Activated CD8-positive, alpha-beta T cell treated with anti-CD3 and anti-CD28 coated beads, Interleukin-2, amount 10 ng/mL, durations not matched to agents 7 days and 5 days (primary cell): ENCODE data around the gene PHACTR3. TPM values are rescaled to one million over a fixed set of nuclear protein-coding genes. Genes with fewer than 3 reads are reported as not detected.
"Not testable (repeated sequence)": the region's sequence is repeated elsewhere in the genome, so short reads cannot be mapped to it uniquely, and the experiment has no call there.

Source experiments
- ATAC-seq: fragments of 150-1000 bp; cut with Tn5 transposase; one replicate; pipeline ENCODE4 v1.10.0; 2021; ENCODE audit warnings: moderate library complexity
- CTCF ChIA-PET: fragments of 350-600 bp; sonication (Branson Sonifier 250); formaldehyde crosslinking; loops from one replicate; lab custom pipeline; 2021; ENCODE audit warnings: antibody characterized with exemption; lab: Charles Lee
- POLR2A ChIA-PET: fragments of 350-600 bp; sonication (Branson Sonifier 250); formaldehyde crosslinking; loops from one replicate; lab custom pipeline; 2021; ENCODE audit warnings: antibody characterized with exemption; lab: Charles Lee
- DNase-seq: peaks from one replicate; pipeline ENCODE4 v3.0.0-alpha.2; 2020
- H3K27ac Mint-ChIP-seq: one replicate; pipeline ENCODE4 v1.8.0; 2021; ENCODE audit warnings: mild to moderate bottlenecking, mixed read lengths
- H3K27me3 Mint-ChIP-seq: one replicate; pipeline ENCODE4 v1.8.0; 2021; ENCODE audit warnings: low read depth, mixed read lengths
- H3K36me3 Mint-ChIP-seq: one replicate; pipeline ENCODE4 v1.8.0; 2021; ENCODE audit warnings: low read depth, mixed read lengths
- H3K4me1 Mint-ChIP-seq: one replicate; pipeline ENCODE4 v1.8.0; 2021; ENCODE audit warnings: low read depth, mixed read lengths
- H3K4me3 Mint-ChIP-seq: one replicate; pipeline ENCODE4 v1.8.0; 2021; ENCODE audit warnings: mild to moderate bottlenecking, mixed read lengths
- H3K9me3 Mint-ChIP-seq: one replicate; pipeline ENCODE4 v1.8.0; 2022; ENCODE audit warnings: mixed read lengths; ENCODE audit not compliant: insufficient read depth
- total RNA-seq, 2 experiments: library from RNA; stranded (reverse); gene quantifications; one replicate each; pipeline ENCODE4 v1.2.3, GENCODE V29; 2021

PHACTR3 gene
- total RNA-seq, 2 experiments from 2014 or later = not detected

- ChIA-PET POLR2A (no interaction called here), CTCF (interaction anchor here (0.7 to 1.2 kb wide), 2 partner anchors 18 to 45 kb away, joined by 3 to 4 read pairs; no protein-coding TSS in a partner anchor)
- Mint-ChIP-seq H3K4me1 (no peaks in the 10 kb centered on the region), H3K27ac (no peak overlapping the region), H3K36me3 (no peaks in the 10 kb centered on the region), H3K27me3 (peaks cover 9% of the 10 kb centered on the region), H3K9me3 (no peaks in the 10 kb centered on the region), H3K4me3 (no peak overlapping the region)
- DNase-seq (no peak), ATAC-seq (no peak)
Observed at GRCh38 chr20:59616306-59616705, 12.0 kb downstream of the PHACTR3 start.

- POLR2A ChIA-PET = no interaction called here
- H3K4me1 Mint-ChIP-seq = no peaks in the 10 kb centered on the region
- H3K36me3 Mint-ChIP-seq = no peaks in the 10 kb centered on the region
- no peak overlapping the region for H3K27ac Mint-ChIP-seq
- DNase-seq (no peak), ATAC-seq (no peak)
- CTCF ChIA-PET = interaction anchor here (0.7 kb wide), 1 partner anchor 45 kb away, joined by 4 read pairs; no protein-coding TSS in a partner anchor
- peaks cover 9% of the 10 kb centered on the region for H3K27me3 Mint-ChIP-seq
- no peaks in the 10 kb centered on the region for H3K9me3 Mint-ChIP-seq
- no peak overlapping the region for H3K4me3 Mint-ChIP-seq
Observed at GRCh38 chr20:59617221-59617620, 12.9 kb downstream of the PHACTR3 start.

GRCh38 chr20:59618131-59618530 is 13.8 kb downstream of the PHACTR3 start:
- no peaks in the 10 kb centered on the region for H3K9me3 Mint-ChIP-seq
- no peaks in the 10 kb centered on the region for H3K36me3 Mint-ChIP-seq
- ChIA-PET CTCF (no interaction called here), POLR2A (no interaction called here)
- H3K4me1 Mint-ChIP-seq = no peaks in the 10 kb centered on the region
- no peak overlapping the region for H3K4me3 Mint-ChIP-seq
- H3K27ac Mint-ChIP-seq = no peak overlapping the region
- H3K27me3 Mint-ChIP-seq = peaks cover 9% of the 10 kb centered on the region
- DNase-seq = no peak
- no peak for ATAC-seq

- H3K4me1 Mint-ChIP-seq, DNase-seq, ATAC-seq, H3K9me3 Mint-ChIP-seq, H3K36me3 Mint-ChIP-seq, H3K27ac Mint-ChIP-seq, POLR2A ChIA-PET, H3K4me3 Mint-ChIP-seq, H3K27me3 Mint-ChIP-seq, CTCF ChIA-PET: not testable (repeated sequence)
Observed at GRCh38 chr20:59618585-59618984, 14.2 kb downstream of the PHACTR3 start.

- H3K4me3 Mint-ChIP-seq = no peak overlapping the region
- H3K4me1 Mint-ChIP-seq = no peaks in the 10 kb centered on the region
- POLR2A ChIA-PET = no interaction called here
- DNase-seq = no peak
- ATAC-seq = no peak
- peaks cover 7% of the 10 kb centered on the region for H3K27me3 Mint-ChIP-seq
- H3K36me3 Mint-ChIP-seq = no peaks in the 10 kb centered on the region
- H3K9me3 Mint-ChIP-seq = no peaks in the 10 kb centered on the region
- CTCF ChIA-PET = interaction anchor here (1.3 kb wide), 1 partner anchor 49 kb away, joined by 3 read pairs; no protein-coding TSS in a partner anchor
- no peak overlapping the region for H3K27ac Mint-ChIP-seq
Observed at GRCh38 chr20:59620860-59621505, 16.6 kb downstream of the PHACTR3 start.

- no peak overlapping the region for H3K4me3 Mint-ChIP-seq
- ATAC-seq (no peak), DNase-seq (no peak)
- ChIA-PET POLR2A (no interaction called here), CTCF (no interaction called here)
- no peaks in the 10 kb centered on the region for H3K4me1 Mint-ChIP-seq
- peaks cover 2% of the 10 kb centered on the region for H3K27me3 Mint-ChIP-seq
- no peak overlapping the region for H3K27ac Mint-ChIP-seq
- H3K36me3 Mint-ChIP-seq = no peaks in the 10 kb centered on the region
- no peaks in the 10 kb centered on the region for H3K9me3 Mint-ChIP-seq
Observed at GRCh38 chr20:59622496-59622895, 18.2 kb downstream of the PHACTR3 start.

- ChIA-PET POLR2A (no interaction called here), CTCF (no interaction called here)
- Mint-ChIP-seq H3K27me3 (peaks cover 2% of the 10 kb centered on the region), H3K4me1 (no peaks in the 10 kb centered on the region), H3K4me3 (no peak overlapping the region), H3K27ac (no peak overlapping the region), H3K36me3 (no peaks in the 10 kb centered on the region), H3K9me3 (no peaks in the 10 kb centered on the region)
- DNase-seq (no peak), ATAC-seq (no peak)
Observed at GRCh38 chr20:59623133-59623532, 18.8 kb downstream of the PHACTR3 start.

- no peaks in the 10 kb centered on the region for H3K4me1 Mint-ChIP-seq
- CTCF ChIA-PET = no interaction called here
- no peak overlapping the region for H3K27ac Mint-ChIP-seq
- ATAC-seq (no peak), DNase-seq (no peak)
- POLR2A ChIA-PET = no interaction called here
- H3K27me3 Mint-ChIP-seq = peaks cover 2% of the 10 kb centered on the region
- H3K4me3 Mint-ChIP-seq = no peak overlapping the region
- no peaks in the 10 kb centered on the region for H3K36me3 Mint-ChIP-seq
- no peaks in the 10 kb centered on the region for H3K9me3 Mint-ChIP-seq
Observed at GRCh38 chr20:59623583-59623982, 19.2 kb downstream of the PHACTR3 start.

GRCh38 chr20:59624401-59624800 is 20.1 kb downstream of the PHACTR3 start:
- POLR2A ChIA-PET = no interaction called here
- no peak overlapping the region for H3K27ac Mint-ChIP-seq

GRCh38 chr20:59625214-59625922 is 21.0 kb downstream of the PHACTR3 start:
- no peaks in the 10 kb centered on the region for H3K9me3 Mint-ChIP-seq
- no peaks in the 10 kb centered on the region for H3K36me3 Mint-ChIP-seq
- DNase-seq (no peak), ATAC-seq (no peak)
- H3K4me1 Mint-ChIP-seq = no peaks in the 10 kb centered on the region
- H3K4me3 Mint-ChIP-seq = no peak overlapping the region
- CTCF ChIA-PET = no interaction called here
- peak overlapping the region; percentile 16 for H3K27ac Mint-ChIP-seq
- POLR2A ChIA-PET = no interaction called here
- peaks cover 2% of the 10 kb centered on the region for H3K27me3 Mint-ChIP-seq

More at GRCh38 chr20:59624401-59624800, 20.1 kb downstream of the PHACTR3 start:
- H3K4me1 Mint-ChIP-seq = no peaks in the 10 kb centered on the region
- DNase-seq (no peak), ATAC-seq (no peak)
- H3K4me3 Mint-ChIP-seq = no peak overlapping the region
- no peaks in the 10 kb centered on the region for H3K36me3 Mint-ChIP-seq
- H3K27me3 Mint-ChIP-seq = peaks cover 2% of the 10 kb centered on the region
- H3K9me3 Mint-ChIP-seq = no peaks in the 10 kb centered on the region
- CTCF ChIA-PET = no interaction called here

GRCh38 chr20:59627298-59627697 is 23.0 kb downstream of the PHACTR3 start:
- Mint-ChIP-seq H3K4me1 (no peaks in the 10 kb centered on the region), H3K27ac (no peak overlapping the region), H3K9me3 (no peaks in the 10 kb centered on the region), H3K36me3 (no peaks in the 10 kb centered on the region), H3K27me3 (peaks cover 4% of the 10 kb centered on the region), H3K4me3 (no peak overlapping the region)
- DNase-seq (no peak), ATAC-seq (no peak)
- CTCF ChIA-PET = no interaction called here
- POLR2A ChIA-PET = no interaction called here

- ChIA-PET POLR2A (no interaction called here), CTCF (no interaction called here)
- Mint-ChIP-seq H3K27me3 (peaks cover 4% of the 10 kb centered on the region), H3K4me1 (no peaks in the 10 kb centered on the region), H3K4me3 (no peak overlapping the region), H3K9me3 (no peaks in the 10 kb centered on the region), H3K36me3 (no peaks in the 10 kb centered on the region), H3K27ac (no peak overlapping the region)
- ATAC-seq (no peak), DNase-seq (no peak)
Observed at GRCh38 chr20:59628171-59628570, 23.8 kb downstream of the PHACTR3 start.
